GM23338 (cell line): Measurements from ENCODE around the gene ADAMTSL2. TPM values are rescaled to one million over a fixed set of nuclear protein-coding genes. Genes with fewer than 3 reads are reported as not detected.

ENCODE experiments used
- ATAC-seq: fragments of 200-7000 bp; cut with Tn5 transposase; 3 replicates; pipeline ENCODE4 v1.9.1; 2020
- DNase-seq: peaks from one replicate; pipeline ENCODE4 v3.0.0-alpha.2; 2015; ENCODE audit warnings: low spot score
- H2AFZ ChIP-seq: fragments of 200-600 bp; sonication (generic); 2 replicates; pipeline ENCODE4 v1.8.0; 2016; ENCODE audit warnings: antibody characterized with exemption, mild to moderate bottlenecking, moderate library complexity
- H3F3A ChIP-seq: fragments of 200-600 bp; sonication (generic); replicated peaks from 2 replicates; pipeline ENCODE4 v1.8.0; 2017; ENCODE audit warnings: antibody characterized with exemption, mixed run types, low read depth
- H3K27ac ChIP-seq: fragments of 200-600 bp; sonication (generic); 2 replicates; pipeline ENCODE4 v1.6.1; 2016; ENCODE audit warnings: low read depth
- H3K27me3 ChIP-seq: fragments of 200-600 bp; sonication (generic); 2 replicates; pipeline ENCODE4 v1.8.0; 2016; ENCODE audit warnings: mild to moderate bottlenecking, mixed run types, moderate library complexity; ENCODE audit not compliant: insufficient read depth
- H3K36me3 ChIP-seq: fragments of 200-600 bp; sonication (generic); 2 replicates; pipeline ENCODE4 v1.8.0; 2016; ENCODE audit warnings: mild to moderate bottlenecking; ENCODE audit not compliant: insufficient read depth
- H3K4me1 ChIP-seq: fragments of 200-600 bp; sonication (generic); 2 replicates; pipeline ENCODE4 v1.8.0; 2016; ENCODE audit warnings: mild to moderate bottlenecking, moderate library complexity; ENCODE audit not compliant: insufficient read depth
- H3K4me2 ChIP-seq: fragments of 200-600 bp; sonication (generic); 2 replicates; pipeline ENCODE4 v1.7.1; 2017; ENCODE audit warnings: mixed run types
- H3K4me3 ChIP-seq: fragments of 200-600 bp; sonication (generic); 2 replicates; pipeline ENCODE4 v1.6.1; 2016; ENCODE audit warnings: mixed run types
- H3K79me2 ChIP-seq: fragments of 200-600 bp; sonication (generic); replicated peaks from 2 replicates; pipeline ENCODE4 v1.8.0; 2017; ENCODE audit warnings: mild to moderate bottlenecking; ENCODE audit not compliant: insufficient read depth
- H3K9me2 ChIP-seq: fragments of 200-600 bp; sonication (generic); 2 replicates; pipeline ENCODE4 v1.8.0; 2017; ENCODE audit not compliant: insufficient read depth
- H4K20me1 ChIP-seq: fragments of 200-600 bp; sonication (generic); replicated peaks from 2 replicates; pipeline ENCODE4 v1.8.0; 2017; ENCODE audit warnings: mild to moderate bottlenecking; ENCODE audit not compliant: insufficient read depth
- H3K27ac Mint-ChIP-seq: 2 replicates; pipeline ENCODE4 v1.8.0; 2020; ENCODE audit warnings: inconsistent platforms, mild to moderate bottlenecking, moderate library complexity, mixed read lengths
- H3K27me3 Mint-ChIP-seq: 3 replicates; pipeline ENCODE4 v1.8.0; 2022; ENCODE audit warnings: low read depth, mild to moderate bottlenecking, moderate library complexity, mixed read lengths, inconsistent platforms; ENCODE audit not compliant: insufficient read depth, poor library complexity
- H3K36me3 Mint-ChIP-seq: 3 replicates; pipeline ENCODE4 v1.8.0; 2021; ENCODE audit warnings: low read depth, mild to moderate bottlenecking, inconsistent platforms, moderate library complexity, mixed read lengths
- H3K4me1 Mint-ChIP-seq: 3 replicates; pipeline ENCODE4 v1.8.0; 2020; ENCODE audit warnings: mild to moderate bottlenecking, inconsistent platforms, mixed read lengths
- H3K4me3 Mint-ChIP-seq: 3 replicates; pipeline ENCODE4 v1.8.0; 2021; ENCODE audit warnings: moderate library complexity, mild to moderate bottlenecking, inconsistent platforms, mixed read lengths
- H3K9me3 Mint-ChIP-seq: 3 replicates; pipeline ENCODE4 v1.8.0; 2020; ENCODE audit warnings: moderate library complexity, mild to moderate bottlenecking, inconsistent platforms, mixed read lengths
- CREB1 ChIP-seq: fragments of 250-450 bp; sonication (Bioruptor Pico); IDR thresholded peaks from 2 replicates; pipeline ENCODE4 v1.5.0; 2020; ENCODE audit warnings: low read depth, mild to moderate bottlenecking, moderate library complexity
- ETS1 ChIP-seq: IDR thresholded peaks from 2 replicates; pipeline ENCODE4 v1.6.1; 2016; ENCODE audit warnings: antibody characterized with exemption
- EZH2 ChIP-seq: fragments of 200-600 bp; sonication (generic); IDR thresholded peaks from one replicate; pipeline ENCODE4 v1.8.0; 2017; ENCODE audit warnings: antibody characterized with exemption, mild to moderate bottlenecking, low read depth; ENCODE audit not compliant: unreplicated experiment
- EZH2phosphoT487 ChIP-seq: fragments of 200-600 bp; sonication (generic); IDR thresholded peaks from one replicate; pipeline ENCODE4 v1.8.1; 2018; ENCODE audit warnings: antibody characterized with exemption; ENCODE audit not compliant: unreplicated experiment
- JUNB ChIP-seq: IDR thresholded peaks from one replicate; pipeline ENCODE4 v1.6.1; 2016; ENCODE audit warnings: antibody characterized with exemption; ENCODE audit not compliant: unreplicated experiment
- POLR2AphosphoS5 ChIP-seq: IDR thresholded peaks from 2 replicates; pipeline ENCODE4 v1.6.1; 2016; ENCODE audit warnings: antibody characterized with exemption, low read depth
- ZNF331 ChIP-seq: fragments of 250-450 bp; sonication (Bioruptor Pico); IDR thresholded peaks from 2 replicates; pipeline ENCODE4 v1.5.0; 2020; ENCODE audit warnings: low read depth, mild to moderate bottlenecking, moderate library complexity
- polyA plus RNA-seq: library from polyadenylated mRNA; unstranded; fragments of >200 nt; fragmentation: Nextera tagmentation; extraction: Ambion mirVana; gene quantifications from 2 replicates; pipeline ENCODE4 v1.2.1, GENCODE V29; 2016
- total RNA-seq: library from RNA; depleted of rRNA; stranded (reverse); fragments of >200 nt; shearing (Covaris generic); gene quantifications from 2 replicates; pipeline ENCODE4 v1.2.3, GENCODE V29; 2014
- TF ChIP-seq, protein P1 (sequence below): fragments of 250-450 bp; sonication (Bioruptor Pico); IDR thresholded peaks from 2 replicates; pipeline ENCODE4 v1.5.0; 2020; ENCODE audit warnings: mild to moderate bottlenecking, moderate library complexity

Gene ADAMTSL2
- total and polyA plus RNA-seq, 2 experiments from 2014 or later = 0.15 to 0.66 TPM

GRCh38 chr9:133595910-133596309 is 61.4 kb downstream of the ADAMTSL2 start:
- no peaks in the 10 kb centered on the region for H3K27me3 ChIP-seq
- H3K4me1 ChIP-seq = no peaks in the 10 kb centered on the region
- H4K20me1 ChIP-seq = no peaks in the 10 kb centered on the region
- peaks cover 6% of the 10 kb centered on the region; the same call in 1 of the 2 replicates for H3F3A ChIP-seq
- H3K79me2 ChIP-seq = no peaks in the 10 kb centered on the region
- H3K4me1 Mint-ChIP-seq = 0 out of 3 replicates have a peak, but pooled peaks cover under 1% of the 10 kb centered on the region
- H3K27ac Mint-ChIP-seq = no peak overlapping the region
- DNase-seq (no peak), ATAC-seq (no peak)
- no peak overlapping the region for H3K4me2 ChIP-seq
- H3K4me3 Mint-ChIP-seq = no peak overlapping the region
- peaks cover 7% of the 10 kb centered on the region for H3K27me3 Mint-ChIP-seq
- TF ChIP-seq ETS1 = no peak
- TF ChIP-seq, protein P1, sequence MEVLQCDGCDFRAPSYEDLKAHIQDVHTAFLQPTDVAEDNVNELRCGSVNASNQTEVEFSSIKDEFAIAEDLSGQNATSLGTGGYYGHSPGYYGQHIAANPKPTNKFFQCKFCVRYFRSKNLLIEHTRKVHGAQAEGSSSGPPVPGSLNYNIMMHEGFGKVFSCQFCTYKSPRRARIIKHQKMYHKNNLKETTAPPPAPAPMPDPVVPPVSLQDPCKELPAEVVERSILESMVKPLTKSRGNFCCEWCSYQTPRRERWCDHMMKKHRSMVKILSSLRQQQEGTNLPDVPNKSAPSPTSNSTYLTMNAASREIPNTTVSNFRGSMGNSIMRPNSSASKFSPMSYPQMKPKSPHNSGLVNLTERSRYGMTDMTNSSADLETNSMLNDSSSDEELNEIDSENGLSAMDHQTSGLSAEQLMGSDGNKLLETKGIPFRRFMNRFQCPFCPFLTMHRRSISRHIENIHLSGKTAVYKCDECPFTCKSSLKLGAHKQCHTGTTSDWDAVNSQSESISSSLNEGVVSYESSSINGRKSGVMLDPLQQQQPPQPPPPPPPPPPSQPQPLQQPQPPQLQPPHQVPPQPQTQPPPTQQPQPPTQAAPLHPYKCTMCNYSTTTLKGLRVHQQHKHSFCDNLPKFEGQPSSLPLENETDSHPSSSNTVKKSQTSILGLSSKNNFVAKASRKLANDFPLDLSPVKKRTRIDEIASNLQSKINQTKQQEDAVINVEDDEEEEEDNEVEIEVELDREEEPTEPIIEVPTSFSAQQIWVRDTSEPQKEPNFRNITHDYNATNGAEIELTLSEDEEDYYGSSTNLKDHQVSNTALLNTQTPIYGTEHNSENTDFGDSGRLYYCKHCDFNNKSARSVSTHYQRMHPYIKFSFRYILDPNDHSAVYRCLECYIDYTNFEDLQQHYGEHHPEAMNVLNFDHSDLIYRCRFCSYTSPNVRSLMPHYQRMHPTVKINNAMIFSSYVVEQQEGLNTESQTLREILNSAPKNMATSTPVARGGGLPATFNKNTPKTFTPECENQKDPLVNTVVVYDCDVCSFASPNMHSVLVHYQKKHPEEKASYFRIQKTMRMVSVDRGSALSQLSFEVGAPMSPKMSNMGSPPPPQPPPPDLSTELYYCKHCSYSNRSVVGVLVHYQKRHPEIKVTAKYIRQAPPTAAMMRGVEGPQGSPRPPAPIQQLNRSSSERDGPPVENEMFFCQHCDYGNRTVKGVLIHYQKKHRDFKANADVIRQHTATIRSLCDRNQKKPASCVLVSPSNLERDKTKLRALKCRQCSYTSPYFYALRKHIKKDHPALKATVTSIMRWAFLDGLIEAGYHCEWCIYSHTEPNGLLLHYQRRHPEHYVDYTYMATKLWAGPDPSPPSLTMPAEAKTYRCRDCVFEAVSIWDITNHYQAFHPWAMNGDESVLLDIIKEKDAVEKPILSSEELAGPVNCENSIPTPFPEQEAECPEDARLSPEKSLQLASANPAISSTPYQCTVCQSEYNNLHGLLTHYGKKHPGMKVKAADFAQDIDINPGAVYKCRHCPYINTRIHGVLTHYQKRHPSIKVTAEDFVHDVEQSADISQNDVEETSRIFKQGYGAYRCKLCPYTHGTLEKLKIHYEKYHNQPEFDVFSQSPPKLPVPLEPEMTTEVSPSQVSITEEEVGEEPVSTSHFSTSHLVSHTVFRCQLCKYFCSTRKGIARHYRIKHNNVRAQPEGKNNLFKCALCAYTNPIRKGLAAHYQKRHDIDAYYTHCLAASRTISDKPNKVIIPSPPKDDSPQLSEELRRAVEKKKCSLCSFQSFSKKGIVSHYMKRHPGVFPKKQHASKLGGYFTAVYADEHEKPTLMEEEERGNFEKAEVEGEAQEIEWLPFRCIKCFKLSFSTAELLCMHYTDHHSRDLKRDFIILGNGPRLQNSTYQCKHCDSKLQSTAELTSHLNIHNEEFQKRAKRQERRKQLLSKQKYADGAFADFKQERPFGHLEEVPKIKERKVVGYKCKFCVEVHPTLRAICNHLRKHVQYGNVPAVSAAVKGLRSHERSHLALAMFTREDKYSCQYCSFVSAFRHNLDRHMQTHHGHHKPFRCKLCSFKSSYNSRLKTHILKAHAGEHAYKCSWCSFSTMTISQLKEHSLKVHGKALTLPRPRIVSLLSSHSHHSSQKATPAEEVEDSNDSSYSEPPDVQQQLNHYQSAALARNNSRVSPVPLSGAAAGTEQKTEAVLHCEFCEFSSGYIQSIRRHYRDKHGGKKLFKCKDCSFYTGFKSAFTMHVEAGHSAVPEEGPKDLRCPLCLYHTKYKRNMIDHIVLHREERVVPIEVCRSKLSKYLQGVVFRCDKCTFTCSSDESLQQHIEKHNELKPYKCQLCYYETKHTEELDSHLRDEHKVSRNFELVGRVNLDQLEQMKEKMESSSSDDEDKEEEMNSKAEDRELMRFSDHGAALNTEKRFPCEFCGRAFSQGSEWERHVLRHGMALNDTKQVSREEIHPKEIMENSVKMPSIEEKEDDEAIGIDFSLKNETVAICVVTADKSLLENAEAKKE (CRISPR knock-in tag) = no peak
- no peak for TF ChIP-seq CREB1
- TF ChIP-seq JUNB = no peak
- no peak for TF ChIP-seq ZNF331
- TF ChIP-seq POLR2AphosphoS5 = no peak
- no peak for TF ChIP-seq EZH2phosphoT487
- TF ChIP-seq EZH2 = no peak
- H2AFZ ChIP-seq = no peak overlapping the region
- peaks cover 37% of the 10 kb centered on the region for H3K9me3 Mint-ChIP-seq
- H3K36me3 ChIP-seq = no peaks in the 10 kb centered on the region
- H3K9me2 ChIP-seq = no peaks in the 10 kb centered on the region
- no peak overlapping the region for H3K4me3 ChIP-seq
- peaks cover 14% of the 10 kb centered on the region for H3K36me3 Mint-ChIP-seq
- no peak overlapping the region for H3K27ac ChIP-seq
